Measurements from ENCODE around the gene TRPV3. TPM values are rescaled to one million over a fixed set of nuclear protein-coding genes. Genes with fewer than 3 reads are reported as not detected.
A peak's percentile ranks its signal among the peaks of the same experiment; 100 is the strongest.

The TRPV3 gene
- total RNA-seq, 1 donor from 2014 or later: 2.1 TPM

- no peak for TF ChIP-seq CTCF (conservative IDR thresholded peaks at IDR 0.05)
- H3K27ac Mint-ChIP-seq (ENCODE audit: unreplicated experiment): peak overlapping the region; percentile 27
- peak overlapping the region; percentile 78 for H3K4me3 Mint-ChIP-seq
- peaks cover 38% of the 10 kb centered on the region for H3K4me1 Mint-ChIP-seq
- H3K27me3 Mint-ChIP-seq (ENCODE audit: low read depth): no peaks in the 10 kb centered on the region
- H3K36me3 Mint-ChIP-seq (ENCODE audit: low read depth): no peaks in the 10 kb centered on the region
- H3K9me3 Mint-ChIP-seq: no peaks in the 10 kb centered on the region
- no peak for DNase-seq (ENCODE audit: low read depth, low spot score)
Observed at GRCh38 chr17:3536716-3537115, 20.9 kb downstream of the TRPV3 start.

GRCh38 chr17:3535253-3535995 is 22.2 kb downstream of the TRPV3 start:
- DNase-seq (ENCODE audit: low read depth, low spot score): peak; percentile 72
- Mint-ChIP-seq H3K4me3 (peak overlapping the region; percentile 78), H3K36me3 (ENCODE audit: low read depth) (no peaks in the 10 kb centered on the region), H3K27ac (ENCODE audit: unreplicated experiment) (peak overlapping the region; percentile 50), H3K9me3 (no peaks in the 10 kb centered on the region), H3K27me3 (ENCODE audit: low read depth) (no peaks in the 10 kb centered on the region), H3K4me1 (peaks cover 48% of the 10 kb centered on the region)
- TF ChIP-seq CTCF (conservative IDR thresholded peaks at IDR 0.05): peak; percentile 68

GRCh38 chr17:3534881-3535252 is 22.7 kb downstream of the TRPV3 start:
- DNase-seq (ENCODE audit: low read depth, low spot score): no peak
- peaks cover 49% of the 10 kb centered on the region for H3K4me1 Mint-ChIP-seq
- peak overlapping the region; percentile 49 for H3K4me3 Mint-ChIP-seq
- no peaks in the 10 kb centered on the region for H3K36me3 Mint-ChIP-seq (ENCODE audit: low read depth)
- no peak overlapping the region for H3K27ac Mint-ChIP-seq (ENCODE audit: unreplicated experiment)
- no peaks in the 10 kb centered on the region for H3K27me3 Mint-ChIP-seq (ENCODE audit: low read depth)
- TF ChIP-seq CTCF (conservative IDR thresholded peaks at IDR 0.05): no peak
- H3K9me3 Mint-ChIP-seq: no peaks in the 10 kb centered on the region

- Mint-ChIP-seq H3K9me3 (peaks cover under 1% of the 10 kb centered on the region), H3K36me3 (ENCODE audit: low read depth) (no peaks in the 10 kb centered on the region), H3K4me1 (peaks cover 59% of the 10 kb centered on the region), H3K27me3 (ENCODE audit: low read depth) (no peaks in the 10 kb centered on the region), H3K27ac (ENCODE audit: unreplicated experiment) (peak overlapping the region; percentile 91), H3K4me3 (no peak overlapping the region)
- no peak for DNase-seq (ENCODE audit: low read depth, low spot score)
- TF ChIP-seq CTCF (conservative IDR thresholded peaks at IDR 0.05): no peak
Observed at GRCh38 chr17:3533752-3534151, 23.9 kb downstream of the TRPV3 start.

- Mint-ChIP-seq H3K4me3 (no peak overlapping the region), H3K36me3 (ENCODE audit: low read depth) (no peaks in the 10 kb centered on the region), H3K27ac (ENCODE audit: unreplicated experiment) (peak overlapping the region; percentile 88), H3K27me3 (ENCODE audit: low read depth) (no peaks in the 10 kb centered on the region), H3K4me1 (peaks cover 68% of the 10 kb centered on the region), H3K9me3 (peaks cover 2% of the 10 kb centered on the region)
- no peak for TF ChIP-seq CTCF (conservative IDR thresholded peaks at IDR 0.05)
- no peak for DNase-seq (ENCODE audit: low read depth, low spot score)
Observed at GRCh38 chr17:3532859-3533142, 24.8 kb downstream of the TRPV3 start.
